KOPT-K1 (cell line): ENCODE data around the gene HDAC4.

Experiments used
- H3K27ac ChIP-seq: fragments of 200-600 bp; sonication (generic); 2 replicates; pipeline ENCODE4 v1.5.1; 2016; ENCODE audit warnings: antibody characterized with exemption, mild to moderate bottlenecking, low read depth, low read length; ENCODE audit not compliant: poor library complexity, severe bottlenecking
- H3K36me3 ChIP-seq: fragments of 200-600 bp; sonication (generic); 2 replicates; pipeline ENCODE4 v1.5.1; 2017; ENCODE audit warnings: antibody characterized with exemption, mild to moderate bottlenecking, low read length, moderate library complexity; ENCODE audit not compliant: insufficient read depth
- H3K9me3 ChIP-seq: fragments of 200-600 bp; sonication (generic); 2 replicates; pipeline ENCODE4 v1.5.1; 2017; ENCODE audit warnings: antibody characterized with exemption, low read length, mild to moderate bottlenecking; ENCODE audit not compliant: insufficient read depth, poor library complexity, severe bottlenecking

The HDAC4 gene

GRCh38 chr2:239330836-239331235 is 70.0 kb downstream of the HDAC4 start:
- Histone ChIP-seq H3K36me3 (no peaks in the 10 kb centered on the region), H3K9me3 (no peaks in the 10 kb centered on the region), H3K27ac (peak overlapping the region; percentile 100)

- peak overlapping the region; percentile 100 for H3K27ac ChIP-seq
- H3K9me3 ChIP-seq, result no peaks in the 10 kb centered on the region
- no peaks in the 10 kb centered on the region for H3K36me3 ChIP-seq
These were observed 70.7 kb downstream of the HDAC4 start for GRCh38 chr2:239329972-239330572.

GRCh38 chr2:239329284-239329971 is 71.4 kb downstream of the HDAC4 start:
- Histone ChIP-seq H3K9me3 (no peaks in the 10 kb centered on the region), H3K27ac (peak overlapping the region; percentile 100)

GRCh38 chr2:239328351-239329191 is 72.2 kb downstream of the HDAC4 start:
- Histone ChIP-seq H3K9me3 (no peaks in the 10 kb centered on the region), H3K36me3 (no peaks in the 10 kb centered on the region), H3K27ac (peak overlapping the region; percentile 100)

More at GRCh38 chr2:239329284-239329971, 71.4 kb downstream of the HDAC4 start:
- H3K36me3 ChIP-seq, result no peaks in the 10 kb centered on the region

GRCh38 chr2:239327536-239328350 is 73.1 kb downstream of the HDAC4 start:
- no peaks in the 10 kb centered on the region for H3K36me3 ChIP-seq
- H3K27ac ChIP-seq, result peak overlapping the region; percentile 100
- H3K9me3 ChIP-seq, result no peaks in the 10 kb centered on the region

GRCh38 chr2:239326831-239327535 is 73.8 kb downstream of the HDAC4 start:
- Histone ChIP-seq H3K27ac (peak overlapping the region; percentile 100), H3K36me3 (no peaks in the 10 kb centered on the region), H3K9me3 (no peaks in the 10 kb centered on the region)

GRCh38 chr2:239324456-239324855 is 76.4 kb downstream of the HDAC4 start:
- Histone ChIP-seq H3K9me3 (no peaks in the 10 kb centered on the region), H3K36me3 (no peaks in the 10 kb centered on the region), H3K27ac (peak overlapping the region; percentile 100)

- H3K27ac ChIP-seq, result peak overlapping the region; percentile 100
- no peaks in the 10 kb centered on the region for H3K36me3 ChIP-seq
- H3K9me3 ChIP-seq, result no peaks in the 10 kb centered on the region
These were observed 77.4 kb downstream of the HDAC4 start for GRCh38 chr2:239323447-239323846.

- Histone ChIP-seq H3K27ac (peak overlapping the region; percentile 100), H3K36me3 (no peaks in the 10 kb centered on the region)
These were observed 78.3 kb downstream of the HDAC4 start for GRCh38 chr2:239322416-239323086.

GRCh38 chr2:239321596-239322415 is 79.0 kb downstream of the HDAC4 start:
- no peaks in the 10 kb centered on the region for H3K36me3 ChIP-seq
- H3K27ac ChIP-seq, result peak overlapping the region; percentile 100
- H3K9me3 ChIP-seq, result no peaks in the 10 kb centered on the region

More at GRCh38 chr2:239322416-239323086, 78.3 kb downstream of the HDAC4 start:
- H3K9me3 ChIP-seq, result no peaks in the 10 kb centered on the region

GRCh38 chr2:239318790-239319661 is 81.8 kb downstream of the HDAC4 start:
- Histone ChIP-seq H3K36me3 (peaks cover 12% of the 10 kb centered on the region), H3K9me3 (peaks cover 14% of the 10 kb centered on the region), H3K27ac (peak overlapping the region; percentile 100)

- H3K9me3 ChIP-seq, result peaks cover 14% of the 10 kb centered on the region
- peak overlapping the region; percentile 100 for H3K27ac ChIP-seq
- peaks cover 12% of the 10 kb centered on the region for H3K36me3 ChIP-seq
These were observed 82.6 kb downstream of the HDAC4 start for GRCh38 chr2:239318151-239318611.
